ENCODE measurements around the gene ACAP3. TPM values are rescaled to one million over a fixed set of nuclear protein-coding genes. Genes with fewer than 3 reads are reported as not detected.

The ACAP3 gene
- total RNA-seq, 1 donor from 2014 or later: 105 TPM

DNA sequence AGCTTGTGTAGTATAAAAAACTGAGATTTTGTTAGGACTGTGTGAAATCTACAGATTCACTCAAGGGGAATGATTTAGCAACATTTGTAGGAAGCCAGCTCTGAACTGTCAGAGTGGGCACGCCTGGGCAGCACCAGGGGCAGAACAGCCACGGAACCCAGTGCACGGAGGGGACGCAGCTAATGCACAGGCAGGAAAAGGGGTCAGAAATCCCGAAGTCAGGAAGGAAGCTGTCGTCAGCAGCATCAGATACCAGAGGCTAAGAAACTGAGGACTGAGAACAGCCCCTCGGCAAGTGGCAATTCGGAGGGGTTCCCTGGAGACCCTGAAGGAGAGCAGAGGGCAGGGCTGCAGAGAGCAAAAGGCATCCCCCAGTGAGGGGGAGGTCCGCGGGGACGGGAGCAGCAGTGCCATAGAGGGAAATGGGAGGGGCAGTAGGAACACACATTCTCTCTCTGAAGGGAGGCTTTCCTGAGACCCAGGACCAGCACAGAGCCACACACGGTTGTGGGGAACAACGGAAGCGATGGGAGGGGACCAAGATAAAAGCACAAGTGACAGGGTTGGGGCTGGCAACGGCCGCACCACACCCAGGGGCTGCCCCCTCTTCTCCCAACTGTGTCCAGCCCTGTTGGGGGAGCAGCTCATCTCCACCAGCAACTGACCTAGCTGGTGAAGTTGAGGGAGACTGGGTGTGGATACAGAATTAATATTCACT is 46.7 kb downstream of the ACAP3 start:
- Histone ChIP-seq H3K4me1 (no peaks in the 10 kb centered on the region), H3K36me3 (peaks cover 63 to 90% of the 10 kb centered on the region in 2 donors), H3K27ac (no peak overlapping the region), H3K27me3 (no peaks in the 10 kb centered on the region), H3K4me3 (no peak overlapping the region), H3K9me3 (no peaks in the 10 kb centered on the region)
- no peak for DNase-seq (ENCODE audit: low spot score in 2 of 2)
- intact Hi-C loops (cut with DNase I): no loop called here
- TF ChIP-seq, protein P1, sequence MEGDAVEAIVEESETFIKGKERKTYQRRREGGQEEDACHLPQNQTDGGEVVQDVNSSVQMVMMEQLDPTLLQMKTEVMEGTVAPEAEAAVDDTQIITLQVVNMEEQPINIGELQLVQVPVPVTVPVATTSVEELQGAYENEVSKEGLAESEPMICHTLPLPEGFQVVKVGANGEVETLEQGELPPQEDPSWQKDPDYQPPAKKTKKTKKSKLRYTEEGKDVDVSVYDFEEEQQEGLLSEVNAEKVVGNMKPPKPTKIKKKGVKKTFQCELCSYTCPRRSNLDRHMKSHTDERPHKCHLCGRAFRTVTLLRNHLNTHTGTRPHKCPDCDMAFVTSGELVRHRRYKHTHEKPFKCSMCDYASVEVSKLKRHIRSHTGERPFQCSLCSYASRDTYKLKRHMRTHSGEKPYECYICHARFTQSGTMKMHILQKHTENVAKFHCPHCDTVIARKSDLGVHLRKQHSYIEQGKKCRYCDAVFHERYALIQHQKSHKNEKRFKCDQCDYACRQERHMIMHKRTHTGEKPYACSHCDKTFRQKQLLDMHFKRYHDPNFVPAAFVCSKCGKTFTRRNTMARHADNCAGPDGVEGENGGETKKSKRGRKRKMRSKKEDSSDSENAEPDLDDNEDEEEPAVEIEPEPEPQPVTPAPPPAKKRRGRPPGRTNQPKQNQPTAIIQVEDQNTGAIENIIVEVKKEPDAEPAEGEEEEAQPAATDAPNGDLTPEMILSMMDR (IDR thresholded peaks at IDR 0.05): no peak

DNA sequence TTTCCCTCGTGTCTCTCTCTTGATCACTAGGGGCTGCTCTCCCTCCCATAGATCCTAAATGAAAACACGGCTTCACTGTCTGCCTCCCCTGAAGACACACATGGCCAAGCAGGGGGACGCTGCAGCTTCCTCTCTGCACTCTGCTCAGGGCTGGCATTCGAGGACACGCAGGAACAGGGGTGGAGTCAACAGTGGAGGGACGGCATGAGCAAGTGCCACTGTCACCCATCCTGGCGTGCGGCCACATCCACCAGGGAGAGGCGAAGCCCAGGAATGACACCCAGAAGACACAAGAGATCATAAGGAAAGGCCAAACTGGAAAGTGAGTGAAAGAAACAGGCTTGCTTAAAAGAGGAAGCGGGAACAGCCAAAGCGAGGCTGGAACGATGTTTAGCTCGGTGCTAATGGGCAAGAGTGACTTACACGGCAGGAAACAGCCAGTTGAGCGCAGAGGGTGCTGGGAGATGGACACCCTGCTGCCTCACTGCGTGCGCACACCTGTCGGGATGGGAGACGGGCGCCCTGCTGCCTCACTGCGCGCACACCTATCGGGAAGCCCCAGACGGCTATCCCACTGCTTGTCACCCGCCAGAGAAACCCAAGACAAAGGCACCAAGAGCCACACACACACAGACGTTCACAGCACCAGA is 47.7 kb downstream of the ACAP3 start:
- DNase-seq (ENCODE audit: low spot score in 2 of 2): no peak
- intact Hi-C loops (cut with DNase I): no loop called here
- TF ChIP-seq, protein P1 (IDR thresholded peaks at IDR 0.05): no peak
- Histone ChIP-seq H3K36me3 (peaks cover 65 to 92% of the 10 kb centered on the region in 2 donors), H3K4me3 (no peak overlapping the region), H3K27me3 (no peaks in the 10 kb centered on the region), H3K4me1 (no peaks in the 10 kb centered on the region), H3K27ac (no peak overlapping the region), H3K9me3 (no peaks in the 10 kb centered on the region)

DNA sequence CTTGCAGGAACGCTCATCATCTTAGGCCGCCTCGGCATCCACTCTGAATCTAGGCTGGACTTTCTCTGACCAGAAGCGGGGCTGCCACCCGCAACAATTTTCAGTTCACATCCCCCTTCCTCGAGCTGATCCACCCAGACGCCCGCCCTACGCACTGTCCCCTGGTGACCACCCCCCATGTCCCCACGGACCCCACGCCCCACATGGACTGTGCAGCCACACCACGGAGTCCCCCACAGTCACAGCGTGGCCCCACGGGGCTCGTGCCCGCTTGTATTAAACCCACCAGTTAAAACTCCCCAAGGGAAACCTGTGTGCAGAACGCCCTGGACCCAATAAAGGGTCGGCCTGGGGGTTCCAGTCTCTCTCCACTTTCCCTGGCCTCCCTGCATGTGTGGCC is 48.2 kb downstream of the ACAP3 start:
- H3K27me3 ChIP-seq: no peaks in the 10 kb centered on the region
- intact Hi-C loops (cut with DNase I): no loop called here
- no peaks in the 10 kb centered on the region for H3K4me1 ChIP-seq
- H3K27ac ChIP-seq: no peak overlapping the region
- H3K4me3 ChIP-seq: no peak overlapping the region
- TF ChIP-seq, protein P1 (IDR thresholded peaks at IDR 0.05): no peak
- DNase-seq (ENCODE audit: low spot score in 2 of 2): no peak
- peaks cover 69 to 92% of the 10 kb centered on the region in 2 donors for H3K36me3 ChIP-seq
- no peaks in the 10 kb centered on the region for H3K9me3 ChIP-seq

DNA sequence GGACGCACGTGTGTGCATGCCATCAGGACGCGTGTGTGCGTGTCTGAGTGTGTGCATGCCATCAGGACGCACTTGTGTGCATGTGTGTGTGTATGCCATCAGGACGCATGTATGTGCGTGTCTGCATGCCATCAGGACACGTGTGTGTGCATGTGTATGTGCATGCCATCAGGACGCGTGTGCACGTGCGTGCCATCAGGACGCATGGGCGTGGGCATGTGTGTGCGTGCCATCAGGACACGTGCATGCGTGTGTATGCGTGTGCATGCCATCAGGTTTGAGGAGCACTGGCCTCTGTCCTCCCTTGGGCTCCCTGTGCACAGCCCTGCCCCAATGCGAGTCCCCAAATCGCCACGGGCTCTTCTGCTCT is 48.6 kb downstream of the ACAP3 start:
- Histone ChIP-seq H3K4me3 (no peak overlapping the region), H3K4me1 (no peaks in the 10 kb centered on the region), H3K9me3 (no peaks in the 10 kb centered on the region), H3K27ac (no peak overlapping the region), H3K27me3 (no peaks in the 10 kb centered on the region), H3K36me3 (peaks cover 73 to 92% of the 10 kb centered on the region in 2 donors)
- intact Hi-C loops (cut with DNase I): no loop called here
- DNase-seq (ENCODE audit: low spot score in 2 of 2): no peak
- TF ChIP-seq, protein P1 (IDR thresholded peaks at IDR 0.05): no peak

DNA sequence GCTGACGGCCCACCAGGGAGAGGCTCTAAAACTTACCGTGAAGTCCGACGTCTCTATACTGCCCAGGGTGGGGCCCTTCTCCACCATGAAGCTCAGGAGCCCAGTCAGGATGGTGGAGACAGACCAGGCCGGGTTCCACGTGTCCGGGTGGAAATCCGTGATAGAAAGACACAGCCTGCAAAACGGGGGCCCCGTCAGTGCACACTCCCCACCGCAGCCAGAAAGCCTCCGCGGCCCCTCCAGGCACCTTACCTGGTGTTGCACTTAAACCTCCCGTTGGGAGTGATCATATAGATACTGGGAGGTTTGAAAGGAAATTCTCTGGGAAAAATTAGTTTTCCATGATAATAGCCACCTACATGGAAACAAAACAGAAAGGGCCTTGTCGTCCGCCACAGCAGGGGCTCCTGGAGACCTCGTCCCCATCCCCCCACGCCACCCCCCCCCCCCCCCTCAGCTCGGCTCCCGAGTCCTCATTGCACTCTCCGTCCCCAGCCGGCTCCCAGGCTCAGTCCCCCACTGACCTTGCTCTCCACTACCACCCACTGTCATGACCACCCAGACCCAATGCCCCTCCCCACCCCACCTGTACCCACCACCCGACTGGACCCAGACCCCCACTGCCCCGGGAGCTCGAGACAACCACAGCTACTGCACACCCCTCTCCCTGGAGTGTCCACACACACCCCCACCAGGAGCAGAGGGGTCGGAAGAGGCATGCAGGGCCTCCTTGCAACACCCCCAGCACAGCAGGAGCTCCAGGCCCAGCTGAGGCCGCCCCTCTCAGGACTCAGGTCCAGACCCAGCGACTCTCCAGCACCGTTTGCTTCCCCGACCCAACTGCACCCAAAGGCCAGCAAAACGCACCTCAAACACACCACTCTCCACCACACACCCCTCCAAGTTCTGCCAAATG is 50.5 kb downstream of the ACAP3 start:
- H3K36me3 ChIP-seq: peaks cover 68 to 87% of the 10 kb centered on the region in 2 donors

More for the DNA sequence above, 50.5 kb downstream of the ACAP3 start:
- intact Hi-C loops (cut with DNase I): no loop called here
- H3K4me3 ChIP-seq: no peak overlapping the region
- H3K27me3 ChIP-seq: no peaks in the 10 kb centered on the region
- TF ChIP-seq, protein P1 (IDR thresholded peaks at IDR 0.05): no peak
- H3K9me3 ChIP-seq: no peaks in the 10 kb centered on the region
- no peaks in the 10 kb centered on the region for H3K4me1 ChIP-seq
- no peak for DNase-seq (ENCODE audit: low spot score in 2 of 2)
- no peak overlapping the region for H3K27ac ChIP-seq

Data from ascending aorta (tissue), 2 donors.